ENCODE results near the gene FSTL5.

Gene FSTL5

GRCh38 chr4:161696944-161697343, 466.9 kb downstream of the FSTL5 start:
- H3K27ac Mint-ChIP-seq, result no peak overlapping the region
- no peaks in the 10 kb centered on the region for H3K36me3 Mint-ChIP-seq (ENCODE audit: low read depth)
- H3K9me3 Mint-ChIP-seq, result no peaks in the 10 kb centered on the region
- DNase-seq, result no peak
- H3K4me3 Mint-ChIP-seq, result no peak overlapping the region
- H3K27me3 Mint-ChIP-seq (ENCODE audit: low read depth, poor library complexity), result peaks cover 3% of the 10 kb centered on the region
- H3K4me1 Mint-ChIP-seq, result no peaks in the 10 kb centered on the region
- no peak for TF ChIP-seq CTCF (IDR thresholded peaks at IDR 0.05)

GRCh38 chr4:161680146-161680545, 483.7 kb downstream of the FSTL5 start:
- Mint-ChIP-seq H3K27me3 (ENCODE audit: low read depth, poor library complexity) (no peaks in the 10 kb centered on the region), H3K9me3 (no peaks in the 10 kb centered on the region), H3K4me1 (peaks cover 5% of the 10 kb centered on the region), H3K27ac (no peak overlapping the region), H3K36me3 (ENCODE audit: low read depth) (no peaks in the 10 kb centered on the region), H3K4me3 (no peak overlapping the region)
- no peak for DNase-seq
- TF ChIP-seq CTCF (IDR thresholded peaks at IDR 0.05), result no peak

GRCh38 chr4:161664740-161665139, 499.1 kb downstream of the FSTL5 start:
- Mint-ChIP-seq H3K36me3 (ENCODE audit: low read depth) (no peaks in the 10 kb centered on the region), H3K4me3 (no peak overlapping the region), H3K4me1 (no peaks in the 10 kb centered on the region), H3K27ac (no peak overlapping the region), H3K9me3 (no peaks in the 10 kb centered on the region), H3K27me3 (ENCODE audit: low read depth, poor library complexity) (peaks cover 2% of the 10 kb centered on the region)
- DNase-seq, result no peak
- no peak for TF ChIP-seq CTCF (IDR thresholded peaks at IDR 0.05)

GRCh38 chr4:161663844-161664243, 500.0 kb downstream of the FSTL5 start:
- Mint-ChIP-seq H3K27ac (no peak overlapping the region), H3K27me3 (ENCODE audit: low read depth, poor library complexity) (peaks cover 2% of the 10 kb centered on the region), H3K9me3 (no peaks in the 10 kb centered on the region), H3K4me1 (no peaks in the 10 kb centered on the region), H3K4me3 (no peak overlapping the region), H3K36me3 (ENCODE audit: low read depth) (no peaks in the 10 kb centered on the region)
- TF ChIP-seq CTCF (IDR thresholded peaks at IDR 0.05), result no peak
- no peak for DNase-seq

GRCh38 chr4:161658676-161659075, 505.1 kb downstream of the FSTL5 start:
- DNase-seq, result no peak
- no peaks in the 10 kb centered on the region for H3K36me3 Mint-ChIP-seq (ENCODE audit: low read depth)
- no peak overlapping the region for H3K4me3 Mint-ChIP-seq
- no peaks in the 10 kb centered on the region for H3K27me3 Mint-ChIP-seq (ENCODE audit: low read depth, poor library complexity)
- no peak overlapping the region for H3K27ac Mint-ChIP-seq
- H3K9me3 Mint-ChIP-seq, result no peaks in the 10 kb centered on the region
- TF ChIP-seq CTCF (IDR thresholded peaks at IDR 0.05), result no peak
- H3K4me1 Mint-ChIP-seq, result no peaks in the 10 kb centered on the region

- Mint-ChIP-seq H3K4me1 (no peaks in the 10 kb centered on the region), H3K27ac (no peak overlapping the region), H3K4me3 (no peak overlapping the region), H3K27me3 (ENCODE audit: low read depth, poor library complexity) (no peaks in the 10 kb centered on the region), H3K36me3 (ENCODE audit: low read depth) (no peaks in the 10 kb centered on the region), H3K9me3 (no peaks in the 10 kb centered on the region)
- TF ChIP-seq CTCF (IDR thresholded peaks at IDR 0.05), result no peak
- no peak for DNase-seq
Observed at GRCh38 chr4:161657616-161658015, 506.2 kb downstream of the FSTL5 start.
